Uterus (tissue), 4 donors: ENCODE measurements around the gene UNC119. TPM values are rescaled to one million over a fixed set of nuclear protein-coding genes. Genes with fewer than 3 reads are reported as not detected.

Source experiments
- DNase-seq, 2 donors: peaks; one replicate each; pipeline ENCODE4 v3.0.0-alpha.2; 2019 to 2020
- H3K27ac ChIP-seq, 2 donors: fragments of 200-600 bp; sonication (generic); 1 replicate in 1 of 2; 2 replicates in 1 of 2; pipeline ENCODE4 v1.5.1; 2016 to 2018
- H3K27me3 ChIP-seq, 2 donors: fragments of 200-600 bp; sonication (generic); one replicate each; pipeline ENCODE4 v1.5.1; 2018 to 2019; ENCODE audit warnings: control low read depth in 1 of 2
- H3K36me3 ChIP-seq, 2 donors: fragments of 200-600 bp; sonication (generic); one replicate each; pipeline ENCODE4 v1.5.1; 2019; ENCODE audit warnings: control low read depth in 1 of 2
- H3K4me1 ChIP-seq, 2 donors: fragments of 200-600 bp; sonication (generic); one replicate each; pipeline ENCODE4 v1.5.1; 2018 to 2019; ENCODE audit warnings: control low read depth in 1 of 2
- H3K4me3 ChIP-seq, 2 donors: fragments of 200-600 bp; sonication (generic); 1 replicate in 1 of 2; 2 replicates in 1 of 2; pipeline ENCODE4 v1.5.1; 2018 to 2019; ENCODE audit warnings: mild to moderate bottlenecking in 1 of 2
- H3K9me3 ChIP-seq, 2 donors: fragments of 200-600 bp; sonication (generic); one replicate each; pipeline ENCODE4 v1.5.1; 2019; ENCODE audit warnings: control low read depth in 1 of 2
- CTCF ChIP-seq, 4 experiments: fragments of 200-600 bp in 2 of 4; fragments of 450-650 bp in 2 of 4; sonication (generic) in 2 of 4; IDR thresholded peaks; one replicate each; pipeline ENCODE4 v1.5.1; 2016 to 2019; ENCODE audit warnings: antibody characterized with exemption in 4 of 4, mild to moderate bottlenecking in 2 of 4, moderate library complexity in 1 of 4
- POLR2A ChIP-seq, 2 donors: fragments of 450-650 bp; IDR thresholded peaks; one replicate each; pipeline ENCODE4 v1.6.1; 2016; ENCODE audit warnings: antibody characterized with exemption in 2 of 2, mild to moderate bottlenecking in 1 of 2, moderate library complexity in 1 of 2
- intact Hi-C: fragments of 100-400 bp; cut with DNase I; formaldehyde crosslinking; loops from one replicate; pipeline ENCODE4 v1.15.1; 2023; ENCODE audit warnings: low total_unique reads
- total RNA-seq, 4 donors: library from RNA; depleted of rRNA in 3 of 4; stranded (reverse); fragments of >200 nt in 3 of 4; gene quantifications; one replicate each; pipeline versions ENCODE4 v1.1.0 to v1.2.4, GENCODE V29; 2014 to 2023
- donor health status: DM: yes; HTN: yes; CAD: no.

The UNC119 gene
- total RNA-seq, 4 donors from 2014 or later = 4.1 to 28.5 (median 21.6) TPM

- TF ChIP-seq CTCF (IDR thresholded peaks at IDR 0.05) (no peak), POLR2A (IDR thresholded peaks at IDR 0.05) (no peak)
- H3K4me1 ChIP-seq = peaks cover 0 to 4% of the 10 kb centered on the region in 2 donors
- DNase-seq = no peak
- no peak overlapping the region for H3K4me3 ChIP-seq
- no peaks in the 10 kb centered on the region for H3K27me3 ChIP-seq
- intact Hi-C loops = no loop called here
- no peak overlapping the region for H3K27ac ChIP-seq
- no peaks in the 10 kb centered on the region for H3K36me3 ChIP-seq
- H3K9me3 ChIP-seq = no peaks in the 10 kb centered on the region
Measured at GRCh38 chr17:28597606-28598383, 45.4 kb upstream of the UNC119 start.

- TF ChIP-seq CTCF (IDR thresholded peaks at IDR 0.05) (no peak), POLR2A (IDR thresholded peaks at IDR 0.05) (no peak)
Measured at GRCh38 chr17:28592260-28592659, 39.8 kb upstream of the UNC119 start.

GRCh38 chr17:28585851-28586250 is 33.4 kb upstream of the UNC119 start:
- Histone ChIP-seq H3K27me3 (no peaks in the 10 kb centered on the region), H3K4me1 (no peaks in the 10 kb centered on the region), H3K36me3 (no peaks in the 10 kb centered on the region), H3K27ac (no peak overlapping the region), H3K9me3 (no peaks in the 10 kb centered on the region), H3K4me3 (no peak overlapping the region)
- TF ChIP-seq CTCF (IDR thresholded peaks at IDR 0.05) = no peak
- no peak for TF ChIP-seq POLR2A (IDR thresholded peaks at IDR 0.05)
- intact Hi-C loops = no loop called here
- DNase-seq = no peak

More at GRCh38 chr17:28592260-28592659, 39.8 kb upstream of the UNC119 start:
- Histone ChIP-seq H3K9me3 (no peaks in the 10 kb centered on the region), H3K4me3 (no peak overlapping the region), H3K36me3 (no peaks in the 10 kb centered on the region), H3K27me3 (no peaks in the 10 kb centered on the region), H3K4me1 (no peaks in the 10 kb centered on the region), H3K27ac (no peak overlapping the region)
- no peak for DNase-seq
- intact Hi-C loops = no loop called here

GRCh38 chr17:28584434-28584833 is 32.0 kb upstream of the UNC119 start:
- no peak for DNase-seq
- Histone ChIP-seq H3K9me3 (no peaks in the 10 kb centered on the region), H3K4me3 (no peak overlapping the region), H3K27ac (no peak overlapping the region), H3K4me1 (no peaks in the 10 kb centered on the region), H3K27me3 (no peaks in the 10 kb centered on the region), H3K36me3 (no peaks in the 10 kb centered on the region)
- TF ChIP-seq POLR2A (IDR thresholded peaks at IDR 0.05) (no peak), CTCF (IDR thresholded peaks at IDR 0.05) (no peak)
- intact Hi-C loops = no loop called here

- intact Hi-C loops = no loop called here
- H3K27ac ChIP-seq = no peak overlapping the region
- no peaks in the 10 kb centered on the region for H3K4me1 ChIP-seq
- H3K27me3 ChIP-seq = no peaks in the 10 kb centered on the region
- H3K4me3 ChIP-seq = no peak overlapping the region
- no peaks in the 10 kb centered on the region for H3K9me3 ChIP-seq
- H3K36me3 ChIP-seq = no peaks in the 10 kb centered on the region
- TF ChIP-seq CTCF (IDR thresholded peaks at IDR 0.05) (no peak), POLR2A (IDR thresholded peaks at IDR 0.05) (no peak)
- DNase-seq = no peak
Measured at GRCh38 chr17:28582513-28582912, 30.1 kb upstream of the UNC119 start.
